HUES64 (cell line): ENCODE measurements around the gene KLHL18.
"Not testable (repeated sequence)": the region's sequence is repeated elsewhere in the genome, so short reads cannot be mapped to it uniquely, and the experiment has no call there.

Experiments
- H3K27ac ChIP-seq: 2 replicates; pipeline ENCODE4 v1.7.0; 2013; ENCODE audit warnings: low read depth, low read length, inconsistent platforms
- H3K27me3 ChIP-seq: 2 replicates; pipeline ENCODE4 v1.6.1; 2013; ENCODE audit warnings: mild to moderate bottlenecking, low read length; ENCODE audit not compliant: insufficient read depth
- H3K36me3 ChIP-seq: 2 replicates; pipeline ENCODE4 v1.6.1; 2013; ENCODE audit warnings: mild to moderate bottlenecking, low read length; ENCODE audit not compliant: insufficient read depth
- H3K4me1 ChIP-seq: 2 replicates; pipeline ENCODE4 v1.6.1; 2013; ENCODE audit warnings: mild to moderate bottlenecking, low read length, moderate library complexity; ENCODE audit not compliant: insufficient read depth
- H3K4me3 ChIP-seq: 2 replicates; pipeline ENCODE4 v1.5.1; 2013; ENCODE audit warnings: mild to moderate bottlenecking, low read length, moderate library complexity
- H3K9ac ChIP-seq: 2 replicates; pipeline ENCODE4 v1.6.1; 2013; ENCODE audit warnings: mild to moderate bottlenecking, low read depth, low read length
- H3K9me3 ChIP-seq: 2 replicates; pipeline ENCODE4 v1.6.1; 2013; ENCODE audit warnings: low read depth, low read length; ENCODE audit not compliant: insufficient read depth
- WGBS: fragments of 150-250, 120-280 bp; methylation state at CpG from one replicate; pipeline ENCODE4 v1.1.7; 2013; ENCODE audit warnings: missing lambda C conversion rate; 5-methylcytosine and 5-hydroxymethylcytosine counted together

KLHL18 gene

DNA sequence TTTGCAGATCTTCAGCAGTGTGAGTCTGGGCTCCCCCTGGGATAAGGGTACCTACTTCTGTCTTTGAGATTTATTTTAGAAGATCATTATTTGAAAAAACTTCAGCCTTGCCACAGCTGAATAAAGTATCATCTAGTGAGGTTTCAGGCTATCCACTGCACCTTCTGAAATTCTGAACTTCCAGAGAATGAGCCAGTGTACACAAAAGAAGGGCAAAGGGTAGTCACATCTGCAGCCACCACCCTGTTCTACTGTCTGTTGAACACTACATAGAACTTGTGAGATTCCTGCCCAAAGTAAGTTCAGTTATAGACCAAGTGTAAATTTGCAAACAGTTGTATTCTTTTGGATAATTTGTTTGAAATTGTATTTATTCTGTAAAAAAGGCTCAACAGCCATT is 60.1 kb downstream of the KLHL18 start:
- Histone ChIP-seq H3K4me3 (no peak overlapping the region), H3K27me3 (no peaks in the 10 kb centered on the region), H3K36me3 (peaks cover 75% of the 10 kb centered on the region), H3K4me1 (no peaks in the 10 kb centered on the region), H3K9ac (no peak overlapping the region), H3K9me3 (no peaks in the 10 kb centered on the region), H3K27ac (no peak overlapping the region)

DNA sequence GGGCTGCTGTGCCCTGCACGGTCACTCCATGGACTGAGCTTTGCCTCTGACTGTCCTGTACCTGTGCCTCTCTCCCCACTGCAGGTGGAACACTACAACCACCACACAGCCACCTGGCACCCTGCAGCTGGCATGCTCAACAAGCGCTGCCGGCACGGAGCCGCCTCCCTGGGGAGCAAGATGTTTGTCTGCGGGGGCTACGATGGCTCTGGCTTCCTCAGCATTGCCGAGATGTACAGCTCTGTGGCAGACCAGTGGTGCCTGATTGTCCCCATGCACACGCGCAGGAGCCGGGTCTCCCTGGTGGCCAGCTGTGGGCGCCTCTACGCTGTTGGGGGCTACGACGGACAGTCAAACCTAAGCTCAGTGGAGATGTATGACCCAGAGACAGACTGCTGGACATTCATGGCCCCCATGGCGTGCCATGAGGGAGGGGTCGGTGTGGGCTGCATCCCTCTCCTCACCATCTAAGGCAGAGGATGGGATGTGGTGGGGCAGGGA is 60.8 kb downstream of the KLHL18 start:
- H3K27me3 ChIP-seq: no peaks in the 10 kb centered on the region
- 95% methylated on average over 17 of the region's 17 CpGs for WGBS

GRCh38 chr3:47344971-47345370 is 62.2 kb downstream of the KLHL18 start:
- H3K27ac ChIP-seq: no peak overlapping the region
- no peak overlapping the region for H3K9ac ChIP-seq
- H3K27me3 ChIP-seq: no peaks in the 10 kb centered on the region
- H3K9me3 ChIP-seq: no peaks in the 10 kb centered on the region
- 94% methylated on average over 6 of the region's 6 CpGs for WGBS
- no peaks in the 10 kb centered on the region for H3K4me1 ChIP-seq
- H3K36me3 ChIP-seq: peaks cover 57% of the 10 kb centered on the region
- H3K4me3 ChIP-seq: no peak overlapping the region

More for the DNA sequence above, 60.8 kb downstream of the KLHL18 start:
- peaks cover 70% of the 10 kb centered on the region for H3K36me3 ChIP-seq
- no peak overlapping the region for H3K27ac ChIP-seq
- H3K9ac ChIP-seq: no peak overlapping the region
- no peak overlapping the region for H3K4me3 ChIP-seq
- no peaks in the 10 kb centered on the region for H3K9me3 ChIP-seq
- H3K4me1 ChIP-seq: no peaks in the 10 kb centered on the region

- Histone ChIP-seq H3K27ac (no peak overlapping the region), H3K4me3 (no peak overlapping the region), H3K27me3 (no peaks in the 10 kb centered on the region), H3K9me3 (no peaks in the 10 kb centered on the region), H3K9ac (no peak overlapping the region), H3K4me1 (no peaks in the 10 kb centered on the region), H3K36me3 (peaks cover 39% of the 10 kb centered on the region)
- 85% methylated on average over 4 of the region's 4 CpGs for WGBS
Measured at GRCh38 chr3:47347217-47347801, 64.6 kb downstream of the KLHL18 start.

DNA sequence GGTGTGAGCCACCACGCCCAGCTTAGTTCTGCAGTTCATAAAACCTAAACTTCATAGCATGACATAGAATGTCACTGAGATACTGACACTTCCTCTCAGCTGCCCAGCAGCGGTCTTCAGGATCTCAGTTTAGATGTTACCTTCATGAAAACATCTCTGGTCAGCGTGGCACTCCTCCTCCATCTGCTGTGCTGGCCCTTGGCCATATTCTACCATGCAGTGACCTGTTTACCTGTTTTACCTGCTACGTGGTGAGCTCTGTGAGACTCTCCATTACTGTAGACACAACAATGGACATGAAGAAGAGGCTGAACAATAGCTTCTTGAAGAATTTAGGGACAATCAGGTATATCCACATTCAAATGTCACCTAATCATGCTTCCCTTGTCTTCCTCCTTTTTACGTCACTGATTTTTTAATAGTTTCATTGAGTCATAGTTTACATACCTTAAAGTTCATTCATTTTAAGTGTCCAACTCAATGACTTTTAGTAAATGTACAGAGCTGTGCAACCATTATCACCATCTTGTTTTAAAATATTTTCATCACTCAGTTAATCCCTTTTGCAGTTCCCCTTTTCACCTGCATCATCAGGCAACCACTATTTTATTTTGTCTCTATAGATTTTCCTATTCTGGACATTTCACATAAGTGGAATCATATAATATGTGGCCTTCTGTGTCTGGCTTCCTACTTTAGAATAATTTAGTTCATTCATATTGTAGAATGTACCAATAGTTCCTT is 65.8 kb downstream of the KLHL18 start:
- no peaks in the 10 kb centered on the region for H3K9me3 ChIP-seq
- H3K36me3 ChIP-seq: peaks cover 27% of the 10 kb centered on the region
- no peaks in the 10 kb centered on the region for H3K4me1 ChIP-seq
- H3K27me3 ChIP-seq: no peaks in the 10 kb centered on the region
- no peak overlapping the region for H3K4me3 ChIP-seq
- no peak overlapping the region for H3K27ac ChIP-seq
- 91% methylated on average over 5 of the region's 5 CpGs for WGBS
- no peak overlapping the region for H3K9ac ChIP-seq

DNA sequence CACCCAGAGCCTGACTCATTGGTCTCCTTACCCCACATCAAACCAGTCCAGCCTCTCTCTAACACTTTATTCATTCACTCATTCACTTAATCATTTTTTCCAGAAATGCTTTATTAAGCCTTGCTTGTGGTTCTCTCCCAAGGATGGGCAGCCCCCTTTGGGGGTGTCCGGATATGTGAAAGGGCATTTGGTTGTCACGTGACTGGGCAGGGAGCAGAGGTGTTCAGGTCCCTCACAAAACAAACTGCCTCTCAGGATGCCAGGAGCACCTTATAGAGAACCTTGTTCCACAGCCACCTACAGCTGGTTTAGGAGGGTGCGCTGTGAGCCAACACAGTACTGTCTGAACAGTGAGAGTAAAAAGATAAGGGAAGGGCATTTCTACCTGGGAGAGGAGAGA is 72.3 kb downstream of the KLHL18 start:
- no peaks in the 10 kb centered on the region for H3K4me1 ChIP-seq
- H3K36me3 ChIP-seq: no peaks in the 10 kb centered on the region
- peaks cover 21% of the 10 kb centered on the region for H3K9me3 ChIP-seq
- H3K27ac ChIP-seq: no peak overlapping the region
- 91% methylated on average over 3 of the region's 3 CpGs for WGBS
- H3K4me3 ChIP-seq: no peak overlapping the region
- no peaks in the 10 kb centered on the region for H3K27me3 ChIP-seq
- H3K9ac ChIP-seq: no peak overlapping the region

GRCh38 chr3:47356201-47356600 is 73.5 kb downstream of the KLHL18 start:
- peaks cover 26% of the 10 kb centered on the region for H3K9me3 ChIP-seq
- 96% methylated on average over 31 of the region's 31 CpGs for WGBS

DNA sequence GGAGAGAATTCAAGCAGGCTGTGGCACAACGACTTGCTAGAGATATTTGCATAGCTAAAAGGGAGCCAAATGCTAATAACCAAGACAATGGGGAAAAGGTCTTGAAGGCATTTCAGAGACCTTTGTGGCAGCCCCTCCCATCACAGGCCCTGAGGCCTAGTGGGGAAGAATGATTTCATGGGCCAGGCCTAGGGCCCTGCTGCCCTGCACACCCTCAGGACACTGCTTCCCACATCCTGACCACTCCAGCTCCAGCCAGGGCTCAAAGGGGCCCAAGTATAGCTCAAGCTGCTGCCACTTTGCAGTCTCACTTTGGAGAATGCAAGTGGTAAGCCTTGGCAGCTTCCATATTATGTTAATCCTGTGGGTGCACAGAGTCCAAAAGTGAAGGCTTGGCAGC is 76.6 kb downstream of the KLHL18 start:
- Histone ChIP-seq H3K36me3 (no peaks in the 10 kb centered on the region), H3K4me1 (no peaks in the 10 kb centered on the region), H3K9me3 (peaks cover 26% of the 10 kb centered on the region), H3K9ac (no peak overlapping the region), H3K4me3 (no peak overlapping the region), H3K27ac (no peak overlapping the region), H3K27me3 (no peaks in the 10 kb centered on the region)
- 33% methylated on average over 1 of the region's 1 CpG for WGBS

More at GRCh38 chr3:47356201-47356600, 73.5 kb downstream of the KLHL18 start:
- Histone ChIP-seq H3K4me3 (no peak overlapping the region), H3K27me3 (no peaks in the 10 kb centered on the region), H3K4me1 (no peaks in the 10 kb centered on the region), H3K36me3 (no peaks in the 10 kb centered on the region), H3K27ac (no peak overlapping the region), H3K9ac (no peak overlapping the region)

DNA sequence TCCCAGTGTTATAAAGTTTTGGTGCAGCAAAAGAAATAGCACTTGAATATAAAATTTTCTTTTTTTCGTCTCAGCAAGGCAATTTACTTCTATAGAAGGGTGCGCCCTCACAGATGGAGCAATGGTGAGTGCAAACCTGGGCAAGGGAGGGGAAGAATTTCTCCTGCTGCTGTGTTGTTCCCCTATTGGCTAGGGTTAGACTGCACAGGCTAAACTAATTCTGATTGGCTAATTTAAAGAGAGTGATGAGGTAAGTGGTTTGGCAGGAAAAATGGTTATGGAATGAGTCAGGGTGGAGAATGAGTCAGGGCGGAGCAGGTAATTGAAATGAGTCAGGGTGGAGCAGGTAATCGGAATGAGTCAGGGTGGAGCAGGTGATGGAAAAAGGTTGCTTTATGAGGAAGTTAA is 77.4 kb downstream of the KLHL18 start:
- peaks cover 26% of the 10 kb centered on the region for H3K9me3 ChIP-seq
- H3K9ac ChIP-seq, H3K4me3 ChIP-seq, H3K36me3 ChIP-seq, H3K27ac ChIP-seq, H3K27me3 ChIP-seq, H3K4me1 ChIP-seq: not testable (repeated sequence)
- 95% methylated on average over 4 of the region's 4 CpGs for WGBS

DNA sequence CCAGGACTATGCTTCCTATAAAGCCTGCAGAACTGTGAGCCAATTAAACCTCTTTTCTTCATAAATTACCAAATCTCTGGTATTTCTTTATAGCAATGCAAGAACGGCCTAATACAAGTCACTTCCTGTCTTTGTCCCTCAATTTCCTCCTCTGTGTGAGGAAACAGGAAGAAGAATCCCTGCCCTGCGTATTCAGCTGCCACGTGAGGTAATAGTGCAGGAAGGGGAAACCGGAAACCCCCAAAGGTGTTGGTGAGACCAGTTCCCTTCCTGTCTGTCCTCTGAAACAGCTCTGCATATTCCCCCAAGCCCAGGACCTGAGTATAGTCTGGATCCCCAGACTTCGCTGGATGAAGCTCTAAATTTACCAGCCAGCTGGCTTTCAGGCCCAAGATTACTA is 80.0 kb downstream of the KLHL18 start:
- H3K4me1 ChIP-seq: no peaks in the 10 kb centered on the region
- 95% methylated on average over 5 of the region's 5 CpGs for WGBS
- H3K9me3 ChIP-seq: peaks cover 26% of the 10 kb centered on the region
- no peak overlapping the region for H3K27ac ChIP-seq
- H3K4me3 ChIP-seq: no peak overlapping the region
- H3K27me3 ChIP-seq: no peaks in the 10 kb centered on the region
- no peaks in the 10 kb centered on the region for H3K36me3 ChIP-seq
- H3K9ac ChIP-seq: no peak overlapping the region

DNA sequence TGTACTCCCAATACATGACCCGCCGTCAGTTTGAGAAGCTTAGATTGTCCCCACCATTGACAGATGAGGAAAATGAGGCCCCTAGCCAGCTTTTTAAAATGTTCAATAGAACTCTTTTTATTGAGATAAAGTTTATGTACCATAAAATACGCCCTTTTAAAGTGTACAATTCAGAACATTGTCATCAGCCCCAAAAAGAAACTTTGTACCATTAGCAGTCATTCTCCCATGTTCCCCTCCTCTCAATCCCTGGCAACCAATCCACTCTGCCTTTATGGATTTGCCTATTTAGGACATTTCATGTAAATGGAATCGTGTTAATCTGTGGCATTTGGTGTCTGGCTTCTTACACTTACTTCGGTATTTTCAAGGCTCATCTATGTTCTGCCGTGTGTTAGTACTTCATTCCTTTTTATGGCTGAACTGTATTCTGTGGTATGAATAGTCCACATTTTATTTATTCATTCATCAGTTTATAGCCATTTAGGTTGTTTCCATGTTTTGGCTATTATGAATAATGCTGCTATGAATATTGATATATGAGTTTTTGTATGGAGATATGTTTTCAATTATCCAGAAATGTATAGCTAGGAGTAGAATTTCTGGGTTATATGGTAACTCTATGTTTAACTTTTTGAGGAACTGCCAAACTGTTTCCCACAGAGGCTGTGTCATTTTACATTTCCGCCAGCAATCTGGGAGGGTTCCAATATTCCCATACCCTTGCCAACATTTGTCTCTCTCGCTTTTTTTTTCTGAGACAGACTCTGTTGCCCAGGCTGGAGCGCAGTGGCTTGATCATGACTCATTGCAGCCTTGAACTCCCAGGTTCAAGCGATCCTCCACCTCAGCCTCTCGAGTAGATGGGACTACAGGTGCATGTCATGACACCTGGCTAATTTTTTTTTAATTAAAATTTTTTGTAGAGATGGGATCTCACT is 82.7 kb downstream of the KLHL18 start:
- no peak overlapping the region for H3K27ac ChIP-seq
- 89% methylated on average over 11 of the region's 11 CpGs for WGBS
- no peak overlapping the region for H3K9ac ChIP-seq
- H3K4me3 ChIP-seq: no peak overlapping the region
- H3K4me1 ChIP-seq: no peaks in the 10 kb centered on the region
- H3K36me3 ChIP-seq: no peaks in the 10 kb centered on the region
- peaks cover under 1% of the 10 kb centered on the region; the same call in 1 of the 2 replicates for H3K9me3 ChIP-seq
- H3K27me3 ChIP-seq: no peaks in the 10 kb centered on the region
